Inflammatory macrophage treated with lipopolysaccharide for 4 hours (primary cell): ENCODE measurements around the gene BRAT1.
"Not testable (repeated sequence)": the region's sequence is repeated elsewhere in the genome, so short reads cannot be mapped to it uniquely, and the experiment has no call there.

Experiments
- DNase-seq: peaks from one replicate; pipeline ENCODE4 v3.0.0-alpha.2; 2020

BRAT1 gene

GRCh38 chr7:2583798-2584580 lies 28.7 kb upstream of the BRAT1 start:
- no peak for DNase-seq

GRCh38 chr7:2582006-2582735 lies 26.8 kb upstream of the BRAT1 start:
- no peak for DNase-seq

- DNase-seq = no peak
These were observed 25.3 kb upstream of the BRAT1 start for GRCh38 chr7:2580636-2581035.

GRCh38 chr7:2577914-2578680 lies 22.8 kb upstream of the BRAT1 start:
- DNase-seq = no peak

- DNase-seq = no peak
These were observed 21.6 kb upstream of the BRAT1 start for GRCh38 chr7:2576742-2577491.

GRCh38 chr7:2575733-2576340 lies 20.5 kb upstream of the BRAT1 start:
- no peak for DNase-seq

GRCh38 chr7:2575046-2575732 lies 19.9 kb upstream of the BRAT1 start:
- DNase-seq = no peak

- no peak for DNase-seq
These were observed 18.4 kb upstream of the BRAT1 start for GRCh38 chr7:2573761-2574160.

- no peak for DNase-seq
These were observed 16.9 kb upstream of the BRAT1 start for GRCh38 chr7:2572101-2572842.

GRCh38 chr7:2571409-2571808 lies 16.1 kb upstream of the BRAT1 start:
- DNase-seq = no peak

- DNase-seq = no peak
These were observed 14.7 kb upstream of the BRAT1 start for GRCh38 chr7:2570021-2570420.

GRCh38 chr7:2569421-2569820 lies 14.1 kb upstream of the BRAT1 start:
- DNase-seq = no peak

- DNase-seq = no peak
These were observed 13.3 kb upstream of the BRAT1 start for GRCh38 chr7:2568521-2569223.

GRCh38 chr7:2567679-2568278 lies 12.5 kb upstream of the BRAT1 start:
- peak; percentile 43 for DNase-seq

GRCh38 chr7:2566890-2567678 lies 11.8 kb upstream of the BRAT1 start:
- peak; percentile 14 for DNase-seq

- DNase-seq = no peak
These were observed 11.1 kb upstream of the BRAT1 start for GRCh38 chr7:2566348-2566889.

- no peak for DNase-seq
These were observed 9.7 kb upstream of the BRAT1 start for GRCh38 chr7:2564970-2565540.

GRCh38 chr7:2563955-2564354 lies 8.6 kb upstream of the BRAT1 start:
- not testable (repeated sequence) for DNase-seq
